HG02938 (cell line): Measurements from ENCODE around the gene TENT4A.
A peak's percentile ranks its signal among the peaks of the same experiment; 100 is the strongest.

Experiments
- ATAC-seq: cut with Tn5 transposase; IDR thresholded peaks from one replicate; pipeline ENCODE4 v1.9.1; 2021; ENCODE audit warnings: mild to moderate bottlenecking, moderate library complexity; ENCODE audit not compliant: unreplicated experiment

The TENT4A gene

DNA sequence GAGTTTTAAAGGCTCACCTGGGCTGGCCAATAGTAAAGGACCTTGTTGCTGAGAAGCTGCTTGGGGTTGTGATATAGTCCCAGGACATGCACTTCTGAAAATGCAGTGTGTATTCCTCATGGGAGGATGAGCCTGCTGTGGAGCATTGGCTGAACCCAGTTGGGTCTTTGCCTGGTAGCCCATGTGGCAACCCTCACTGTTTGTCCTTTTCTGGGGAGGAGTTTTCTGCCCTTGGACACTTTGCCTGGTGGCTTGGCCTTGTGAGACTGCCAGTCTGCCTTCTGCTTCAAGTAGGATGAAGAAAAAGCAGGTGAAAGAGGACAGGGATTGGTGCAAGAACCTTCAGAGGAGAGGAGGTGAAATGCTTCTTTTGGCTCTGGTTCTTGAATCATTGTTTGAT lies 4.0 kb downstream of the TENT4A start:
- ATAC-seq = no peak

DNA sequence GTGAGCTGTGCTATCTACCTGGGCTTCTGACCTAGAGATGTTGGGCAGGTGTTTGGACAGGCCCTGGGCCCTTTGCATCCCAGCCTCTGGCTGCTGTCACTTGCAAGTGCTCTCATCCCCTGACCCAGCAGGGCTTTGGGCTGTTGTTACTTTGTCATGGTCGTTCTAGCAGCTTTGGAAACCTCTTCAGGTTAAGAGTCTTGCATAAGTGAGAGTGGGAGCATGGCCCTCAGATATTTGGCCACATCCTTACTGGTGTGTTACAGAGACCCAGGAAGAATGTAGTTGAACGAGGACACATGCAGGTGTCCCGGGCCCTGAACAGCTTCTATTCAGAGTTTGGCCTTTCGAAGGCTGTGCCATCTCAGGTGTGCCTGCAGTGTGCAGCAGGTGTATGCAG lies 4.5 kb downstream of the TENT4A start:
- ATAC-seq = no peak

DNA sequence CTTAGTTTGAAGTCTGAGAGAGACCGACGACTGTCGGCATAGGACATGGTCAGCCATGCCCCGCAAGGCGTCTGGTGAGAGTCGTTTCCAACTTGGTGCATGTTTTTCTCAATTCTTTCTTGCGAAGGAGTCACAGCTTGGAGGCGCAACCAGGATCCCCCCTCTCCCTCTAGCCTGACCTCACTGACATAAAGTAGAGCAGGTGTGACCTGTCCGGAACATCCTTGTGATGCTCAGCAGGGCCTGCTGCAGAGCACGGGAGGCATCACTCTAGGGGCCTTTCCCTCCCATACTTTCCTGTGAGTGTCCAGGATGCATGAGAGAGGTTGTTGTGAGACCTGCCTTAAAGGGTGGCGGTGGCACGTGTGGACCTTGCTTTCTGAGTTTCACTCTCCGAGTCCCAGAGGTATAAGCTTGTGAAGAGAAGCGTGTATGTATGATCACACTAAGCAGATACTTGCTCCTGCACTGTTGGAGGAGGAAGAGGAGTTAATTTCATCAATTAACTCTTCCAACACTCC lies 5.0 kb downstream of the TENT4A start:
- no peak for ATAC-seq

DNA sequence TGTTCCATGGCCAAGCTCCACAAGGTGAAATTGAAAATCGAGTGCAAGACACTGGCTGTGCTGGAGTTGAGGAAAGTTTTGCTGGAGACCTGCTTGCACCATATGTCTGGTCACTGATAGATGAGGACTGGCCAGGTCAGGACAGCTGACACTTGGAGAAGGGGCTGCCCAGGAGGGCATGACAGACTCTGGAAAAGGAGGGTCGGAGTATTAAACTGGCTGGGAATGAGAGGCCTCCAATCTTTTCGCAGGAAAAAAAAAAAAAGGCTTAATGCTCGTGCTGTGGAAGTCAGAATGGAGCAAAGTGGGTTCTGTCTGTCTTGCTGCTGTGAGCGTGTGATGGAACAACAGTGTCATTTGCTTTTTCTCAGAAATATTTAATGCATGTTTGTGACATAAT lies 5.5 kb downstream of the TENT4A start:
- no peak for ATAC-seq

DNA sequence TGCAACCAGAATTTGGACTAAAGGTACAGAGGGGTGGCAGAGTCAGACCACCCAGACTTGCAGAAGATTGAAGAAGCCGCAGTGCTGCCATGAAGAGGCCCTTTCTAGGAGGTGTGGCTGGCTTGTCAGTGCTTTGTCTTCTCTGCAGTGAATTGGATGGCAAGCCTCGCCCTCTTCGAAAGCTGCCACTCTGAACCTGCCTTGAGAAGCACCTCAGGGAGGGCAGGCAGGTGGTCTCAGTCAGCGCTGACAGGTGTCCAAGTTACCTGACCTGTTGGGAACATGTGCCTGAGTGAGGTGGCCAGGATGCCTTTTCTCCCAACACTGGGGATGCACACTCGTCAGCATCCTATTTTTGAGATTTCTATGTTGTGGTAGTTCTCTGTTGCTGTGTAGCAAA lies 6.2 kb downstream of the TENT4A start:
- ATAC-seq = no peak

DNA sequence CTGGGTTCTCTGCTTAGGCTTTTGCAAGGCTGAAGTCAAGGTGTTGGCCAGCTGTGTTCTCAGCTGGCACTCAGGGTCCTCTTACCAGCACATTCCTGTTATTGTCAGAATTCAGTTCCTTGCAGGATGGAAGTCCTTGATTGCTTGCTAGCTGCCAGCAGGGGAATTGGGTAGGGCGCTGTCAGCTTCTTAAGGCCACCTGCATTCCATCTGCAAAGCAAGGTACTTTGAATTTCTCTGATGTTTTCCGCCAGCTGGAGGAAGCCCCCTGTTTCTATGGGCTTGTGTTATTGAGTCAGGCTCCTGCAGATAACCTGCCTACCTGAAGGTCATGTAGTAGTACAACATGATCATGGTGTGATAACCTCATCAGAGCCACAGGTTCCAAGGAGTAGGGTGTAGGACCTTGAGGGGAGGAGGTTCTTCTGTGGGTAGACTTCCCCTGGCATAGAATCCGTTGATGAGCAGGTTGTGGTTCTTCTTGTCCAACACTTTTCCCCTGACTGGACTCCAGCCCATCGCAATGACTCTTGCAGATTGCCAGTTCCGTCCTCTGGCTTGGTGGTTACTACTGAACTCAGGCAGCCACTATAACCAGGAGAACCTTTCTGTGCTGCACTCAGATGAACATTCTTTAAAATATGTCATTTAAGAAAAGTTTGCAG lies 6.8 kb downstream of the TENT4A start:
- ATAC-seq = no peak

DNA sequence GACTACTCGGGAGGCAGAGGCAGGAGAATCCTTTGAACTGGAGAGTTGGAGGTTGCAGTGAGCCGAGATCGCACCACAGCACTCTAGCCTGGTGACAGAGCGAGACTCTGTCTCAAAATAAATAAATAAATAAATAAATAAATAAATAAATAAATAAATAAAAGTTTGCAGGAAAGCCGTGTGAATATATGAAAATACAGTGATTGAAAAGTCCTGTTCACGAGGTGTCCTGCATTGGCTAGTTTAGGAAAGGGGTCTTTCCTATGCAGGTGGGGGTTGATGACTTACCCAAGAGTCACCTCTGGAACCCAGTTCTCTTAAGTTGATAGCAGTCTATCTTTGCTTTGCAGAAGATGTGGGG lies 7.3 kb downstream of the TENT4A start:
- ATAC-seq = no peak

DNA sequence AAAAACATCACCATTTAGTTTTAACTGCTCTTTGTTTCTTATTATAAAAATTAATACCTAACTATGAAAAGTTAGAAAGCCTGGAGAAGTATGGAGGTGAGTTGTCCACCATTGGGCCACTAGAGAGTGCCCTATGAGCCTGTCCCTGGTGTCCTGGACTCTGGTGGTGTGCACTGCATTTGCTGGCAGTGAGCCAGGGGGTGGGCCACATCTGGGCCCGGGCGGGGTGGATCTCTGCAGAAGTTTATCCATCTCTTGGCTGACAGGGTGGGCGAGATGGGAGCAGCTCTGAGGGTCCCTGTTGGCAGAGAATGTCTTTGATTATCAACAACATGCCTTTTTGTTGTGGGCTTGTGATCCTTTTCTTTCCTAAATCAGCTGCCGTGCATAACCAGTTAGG lies 8.2 kb downstream of the TENT4A start:
- no peak for ATAC-seq

DNA sequence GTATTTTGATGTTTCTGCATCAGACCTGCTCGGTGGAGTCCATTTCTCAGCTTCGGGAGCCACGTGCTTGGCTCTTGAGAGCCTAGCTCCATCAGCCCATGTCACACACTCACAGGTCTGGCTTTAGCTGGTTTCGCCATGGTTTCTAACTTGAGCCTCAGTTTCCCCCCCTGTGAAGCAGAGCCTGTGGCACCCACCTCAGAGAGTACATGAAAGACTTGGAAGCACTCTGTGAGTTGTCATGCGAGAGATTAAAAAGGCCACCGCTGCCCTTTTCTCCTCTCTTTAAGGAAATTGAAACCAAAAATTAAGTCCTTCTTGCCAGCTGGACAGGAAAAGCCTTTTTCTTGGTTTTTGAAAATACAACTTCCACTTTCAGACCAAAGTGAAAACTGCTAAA lies 8.8 kb downstream of the TENT4A start:
- peak; percentile 43 for ATAC-seq

DNA sequence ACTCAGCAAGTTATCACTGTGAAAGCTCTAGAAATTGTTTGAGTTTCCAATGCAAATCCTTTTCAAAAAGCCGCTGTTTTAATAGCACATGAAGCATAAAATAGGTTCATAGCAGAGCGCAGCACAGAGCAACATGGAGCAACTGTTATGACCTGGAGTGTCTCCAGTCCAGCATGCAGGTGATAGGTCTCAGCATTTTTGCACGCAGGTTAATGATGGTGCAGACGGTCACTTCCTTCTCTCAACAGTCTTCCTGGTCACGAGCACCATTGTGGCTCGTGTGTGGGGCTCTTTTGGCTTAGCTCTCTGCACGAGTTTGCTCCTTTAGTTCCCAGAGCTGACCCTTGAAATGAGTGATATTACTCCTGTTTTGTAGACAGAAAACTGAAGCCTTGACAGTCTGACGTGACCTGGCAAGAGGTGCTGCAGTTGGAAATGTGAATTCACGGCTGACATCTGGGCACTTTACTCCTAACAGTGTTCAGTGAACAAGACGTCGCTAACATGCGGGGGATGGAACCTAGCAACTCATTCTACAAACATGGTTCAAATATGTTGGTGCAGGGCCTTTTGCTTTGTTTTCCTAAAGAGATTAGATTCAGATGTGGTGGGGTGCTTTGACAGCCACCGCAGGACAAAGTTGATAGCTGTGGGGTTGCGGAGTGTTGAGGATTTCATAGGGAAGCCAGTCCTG lies 10.0 kb downstream of the TENT4A start:
- ATAC-seq = no peak

DNA sequence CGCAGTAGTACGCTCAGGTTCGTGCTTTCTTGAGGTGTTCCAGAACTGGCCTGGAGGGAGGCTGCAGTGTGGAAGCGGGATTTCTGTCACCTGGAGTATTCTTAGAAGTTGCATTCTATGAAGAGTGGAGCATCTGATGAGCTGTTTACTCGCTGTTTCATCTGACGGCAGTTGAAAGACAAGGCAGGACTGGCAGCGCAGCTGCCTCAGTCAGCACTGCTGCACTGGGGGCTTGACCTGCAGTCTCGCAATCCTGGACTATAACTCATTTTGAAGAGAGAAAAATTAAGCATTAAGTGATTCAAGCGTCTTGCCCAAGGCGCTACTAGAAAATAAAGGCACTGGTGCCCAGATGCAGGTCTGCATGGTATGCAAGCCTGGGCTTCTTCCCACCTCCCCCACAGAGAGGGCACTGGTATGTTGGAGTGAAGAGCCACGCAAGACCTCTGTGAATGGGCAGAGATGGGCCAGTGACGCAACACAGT lies 10.6 kb downstream of the TENT4A start:
- no peak for ATAC-seq

DNA sequence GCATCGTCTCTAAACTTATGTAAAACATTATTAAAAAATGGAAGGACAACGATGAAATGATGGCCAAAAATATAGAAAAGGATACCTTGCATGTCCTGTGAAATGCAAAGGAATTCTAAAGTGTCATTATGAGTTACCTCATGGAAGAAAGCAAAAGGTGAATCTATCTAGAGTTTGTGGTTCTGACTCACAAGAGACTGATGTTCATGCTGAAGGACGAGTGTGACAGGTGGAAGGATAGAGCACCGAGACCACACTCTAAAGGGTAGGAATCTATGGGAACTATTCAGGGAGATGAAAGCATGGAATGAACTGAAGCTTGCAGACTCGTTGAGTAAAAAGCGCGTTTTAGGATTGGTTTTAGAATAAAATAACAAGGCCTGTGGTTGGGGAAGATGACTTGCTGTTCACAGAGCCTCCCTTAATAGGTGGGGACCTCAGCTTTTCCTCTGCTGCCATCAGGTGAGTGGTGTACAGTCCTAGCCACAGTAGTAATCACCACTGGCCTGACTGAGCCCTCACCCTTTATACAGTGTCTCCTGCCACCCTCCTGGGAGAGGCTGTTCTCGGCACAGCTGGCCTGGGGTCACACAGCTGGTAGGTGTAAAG lies 11.2 kb downstream of the TENT4A start:
- ATAC-seq = no peak

DNA sequence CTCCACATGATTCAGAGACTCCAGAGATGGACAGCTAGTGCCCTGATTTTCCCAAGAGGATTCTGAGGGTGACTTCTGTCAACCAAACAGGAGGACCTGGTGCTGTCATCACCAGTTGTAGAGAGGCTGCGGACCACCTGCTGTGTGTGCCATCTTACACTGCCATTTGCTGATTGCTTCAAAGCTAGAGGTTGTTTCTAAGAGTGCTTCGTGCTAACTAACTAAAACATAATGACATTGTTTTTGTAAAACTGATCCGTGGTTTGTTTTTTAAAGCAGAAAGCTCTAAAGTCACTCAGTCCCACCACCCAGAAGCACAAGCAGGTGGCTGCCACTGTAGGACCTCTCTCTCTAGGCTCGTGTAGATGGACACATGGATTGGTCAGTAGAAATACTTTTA lies 12.2 kb downstream of the TENT4A start:
- no peak for ATAC-seq

DNA sequence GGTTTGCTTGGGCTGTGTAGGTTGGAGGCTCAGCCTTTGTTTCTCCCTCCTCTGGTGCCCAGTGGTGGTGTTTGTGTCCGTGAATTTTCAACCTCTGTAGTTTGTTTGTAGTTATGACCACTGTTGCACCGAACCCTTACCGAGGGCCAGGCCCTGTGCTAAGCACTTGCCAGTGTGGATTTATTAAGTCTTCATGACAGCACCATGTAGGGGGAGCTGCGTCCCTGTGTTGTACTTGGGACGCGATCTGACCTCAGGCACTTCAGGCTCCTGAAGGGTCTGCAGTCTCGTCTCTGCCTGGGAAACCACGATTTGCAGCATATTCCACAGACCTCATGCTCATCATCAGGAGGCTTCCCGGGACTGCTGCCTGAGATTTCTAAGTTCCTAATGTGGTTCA lies 12.8 kb downstream of the TENT4A start:
- no peak for ATAC-seq

DNA sequence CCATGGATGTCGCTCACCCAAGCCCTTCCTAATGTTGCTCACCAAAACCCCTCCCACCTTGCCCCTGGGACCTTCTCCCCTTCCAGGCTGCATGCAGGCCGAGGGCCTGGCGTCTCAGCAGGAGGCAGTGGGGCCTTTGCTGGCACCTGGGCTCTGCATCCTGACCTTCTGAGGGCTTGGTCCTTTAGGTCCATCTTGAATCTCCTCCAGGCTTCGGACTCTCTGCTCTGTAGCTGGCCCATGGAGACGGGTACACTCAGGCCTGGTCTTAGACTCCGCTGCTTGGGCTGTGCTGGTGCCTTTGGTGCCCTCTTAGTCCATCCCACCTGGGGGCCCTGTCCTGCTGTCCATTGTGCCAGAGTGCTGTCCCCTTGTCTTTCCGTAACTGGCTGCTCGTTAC lies 14.0 kb downstream of the TENT4A start:
- ATAC-seq = no peak

DNA sequence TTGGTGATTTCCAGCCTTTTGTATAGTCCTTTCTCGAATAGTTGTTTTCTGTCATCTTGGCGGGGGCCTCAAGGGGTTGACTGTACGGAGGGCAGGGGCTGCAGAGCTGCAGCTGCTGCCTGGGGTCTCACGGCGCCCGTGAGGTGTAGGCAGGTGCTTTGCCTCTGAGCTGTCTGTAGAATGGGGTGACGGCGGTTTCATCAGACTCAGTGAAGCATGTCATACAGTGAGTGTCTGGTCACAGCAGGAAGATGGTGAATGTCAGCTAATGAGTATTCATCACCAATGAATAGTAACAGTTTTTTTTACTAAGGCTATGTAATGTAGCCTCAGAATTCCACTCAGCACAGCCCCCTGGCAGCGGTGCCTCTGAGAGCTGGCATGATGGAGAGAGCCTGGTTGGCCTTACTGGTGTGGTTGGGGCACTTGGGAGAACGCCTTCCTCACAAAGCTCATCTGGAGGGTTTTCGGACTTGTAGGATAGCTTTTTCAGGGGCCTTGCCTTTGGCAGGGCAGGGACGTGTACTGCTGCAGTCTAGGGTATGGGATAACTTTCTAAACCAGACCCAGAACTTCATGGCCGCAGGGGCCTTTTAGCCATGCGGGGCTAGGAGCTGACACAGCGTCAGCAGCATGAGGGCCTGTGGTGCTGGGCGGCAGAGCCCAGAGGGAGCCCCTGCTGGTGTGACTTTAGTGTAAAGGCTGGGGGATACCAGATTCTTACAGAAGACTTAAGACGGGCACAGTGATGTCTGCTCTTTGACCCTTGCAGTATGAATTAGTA lies 15.0 kb downstream of the TENT4A start:
- peak; percentile 80 for ATAC-seq

DNA sequence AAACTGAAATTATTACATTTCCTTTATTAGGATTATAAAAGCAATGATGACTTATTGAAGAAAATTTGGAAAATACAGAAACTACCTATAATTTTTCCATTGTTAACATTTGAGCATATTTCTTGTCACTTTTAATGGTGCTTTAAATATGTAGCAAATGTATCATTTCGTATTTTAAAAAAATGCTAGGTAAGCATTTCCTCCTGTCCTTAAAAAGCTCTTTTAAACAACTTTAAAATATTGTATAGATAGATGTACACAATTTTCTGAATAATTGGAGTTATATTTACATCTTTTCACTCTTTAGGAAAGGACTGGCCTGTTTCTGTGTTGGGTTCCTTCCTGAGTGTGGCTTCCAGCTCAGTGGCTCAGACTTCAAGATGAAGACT lies 15.6 kb downstream of the TENT4A start:
- no peak for ATAC-seq

DNA sequence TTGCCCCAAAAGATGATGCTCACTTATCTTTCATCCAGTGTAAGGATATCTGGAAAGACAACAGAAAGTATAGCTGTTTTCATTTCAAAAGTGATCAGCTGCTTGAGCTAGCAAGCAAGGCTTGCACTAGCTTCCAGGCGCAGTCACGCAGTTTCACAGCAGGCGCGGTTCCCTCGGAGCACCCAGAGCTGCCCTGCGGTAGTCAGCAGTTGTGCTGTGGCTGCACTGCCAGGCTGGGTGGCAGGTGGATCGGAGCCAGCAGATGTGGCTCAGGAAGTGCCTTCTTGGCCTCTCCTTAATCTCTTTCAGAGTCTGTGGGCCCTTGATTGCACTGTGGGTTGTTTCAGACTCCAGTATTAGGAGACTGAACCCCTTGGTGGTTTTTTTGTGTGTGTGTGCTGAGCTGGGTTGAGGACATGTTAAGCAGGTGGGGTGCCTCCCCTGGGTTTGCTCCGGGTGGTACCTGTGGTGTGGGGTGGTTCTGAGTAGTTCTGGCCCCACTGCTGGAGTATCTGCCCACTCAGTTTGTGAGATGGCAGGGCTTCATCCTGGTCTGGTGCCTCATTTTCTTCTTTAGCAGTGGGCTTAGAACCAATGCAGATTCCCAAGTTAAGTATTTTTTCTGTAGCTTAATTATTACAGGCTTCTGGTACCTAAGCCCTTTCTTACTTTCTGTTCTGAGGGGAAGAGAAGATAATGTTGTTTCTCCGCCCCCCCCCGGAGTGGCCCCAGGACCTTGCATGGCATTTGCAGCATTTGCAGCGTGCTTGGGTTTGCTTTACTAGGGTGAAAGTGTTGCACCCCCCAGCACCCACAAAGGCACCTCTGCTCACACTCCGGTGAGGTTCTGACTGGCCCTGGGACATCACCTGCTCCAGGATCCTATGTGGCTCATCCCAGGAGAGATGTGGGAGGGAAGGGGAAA lies 16.4 kb downstream of the TENT4A start:
- peak; percentile 32 for ATAC-seq

DNA sequence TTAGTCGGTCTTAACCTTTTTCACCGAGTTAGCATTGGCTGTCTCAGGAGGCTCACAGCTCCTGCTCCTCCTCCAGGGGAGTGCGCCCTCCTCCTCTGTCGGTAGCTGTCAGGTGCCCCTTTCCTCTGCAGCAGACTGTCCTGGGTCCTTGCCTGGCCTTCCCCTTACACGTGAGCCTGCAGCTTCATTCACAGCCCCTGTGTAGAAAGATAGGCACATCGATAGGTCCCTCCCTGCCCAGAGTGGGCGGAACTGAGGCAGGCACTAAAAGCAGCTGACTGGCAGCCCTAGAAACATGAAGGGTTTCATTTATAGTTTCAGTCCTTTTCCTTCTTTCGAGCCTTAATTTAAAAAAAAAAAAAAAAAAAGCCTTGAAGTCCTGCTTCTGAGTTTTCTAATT lies 17.2 kb downstream of the TENT4A start:
- ATAC-seq = no peak

DNA sequence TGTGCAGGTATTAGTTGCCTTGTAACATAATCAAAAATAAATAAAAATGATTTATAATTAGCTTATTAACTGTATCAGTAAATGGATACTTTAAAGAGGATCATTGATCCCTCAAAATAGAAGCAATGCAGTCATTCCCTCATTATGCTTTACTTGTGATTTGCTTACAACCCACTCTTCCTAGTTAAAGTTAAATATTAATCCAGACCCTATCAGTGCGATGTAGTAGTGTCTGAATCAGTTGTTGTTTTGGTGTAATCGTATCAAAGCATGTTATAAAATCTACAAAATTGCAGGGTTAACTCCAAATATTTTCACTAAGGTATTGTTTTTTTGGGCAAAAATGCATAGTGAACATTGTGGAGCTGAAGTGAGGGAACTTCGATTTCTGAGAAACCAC lies 17.6 kb downstream of the TENT4A start:
- ATAC-seq = no peak
